SKM-1 (cell line): ENCODE results near the gene SLX4IP.
"Not testable (repeated sequence)": the region's sequence is repeated elsewhere in the genome, so short reads cannot be mapped to it uniquely, and the experiment has no call there.

Experiments used
- DNase-seq: peaks from one replicate; lab custom pipeline; 2025; ENCODE audit not compliant: unreplicated experiment; lab: John Stamatoyannopoulos, UW

SLX4IP gene

GRCh38 chr20:10595985-10596384 lies 160.9 kb downstream of the SLX4IP start:
- DNase-seq: no peak

DNA sequence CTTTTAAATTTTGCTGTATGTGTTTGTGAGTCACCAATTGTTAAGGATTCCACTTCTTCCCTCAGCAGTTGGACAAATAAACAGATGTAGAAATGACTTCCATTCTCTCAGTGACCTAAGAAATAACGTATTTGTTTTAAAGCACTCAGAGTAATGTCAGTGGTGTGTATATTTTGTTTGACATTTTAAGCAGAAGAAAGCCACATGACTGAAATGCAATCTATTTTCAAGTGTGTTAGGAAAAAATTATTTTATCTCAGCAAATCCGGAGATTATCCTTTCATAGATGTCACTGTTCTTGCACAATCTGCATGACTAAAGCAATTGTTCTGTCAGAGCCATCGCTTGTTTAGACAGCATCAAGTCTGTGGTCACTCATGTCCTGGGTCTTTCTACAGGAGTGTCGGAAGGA lies 161.6 kb downstream of the SLX4IP start:
- DNase-seq: no peak

DNA sequence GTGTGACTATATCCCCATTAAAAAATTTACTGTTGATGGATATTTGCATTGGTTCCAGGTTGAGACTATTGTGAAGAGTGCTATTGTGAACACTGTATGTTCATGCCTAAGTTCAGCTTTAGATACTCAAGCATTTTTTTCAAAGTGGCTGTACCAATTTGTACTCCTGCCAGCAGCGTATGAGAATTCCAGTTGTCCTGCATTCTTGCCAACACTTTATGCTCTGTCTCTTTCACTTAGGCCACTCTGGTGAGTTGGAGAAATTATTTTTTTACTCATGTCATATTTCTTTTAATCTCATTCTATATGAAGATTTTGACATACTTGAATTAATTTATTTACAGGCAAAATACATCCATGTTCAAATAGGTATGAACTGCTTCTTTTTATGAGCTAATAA lies 162.5 kb downstream of the SLX4IP start:
- no peak for DNase-seq

- no peak for DNase-seq
Measured at GRCh38 chr20:10602221-10602871, 167.2 kb downstream of the SLX4IP start.

DNA sequence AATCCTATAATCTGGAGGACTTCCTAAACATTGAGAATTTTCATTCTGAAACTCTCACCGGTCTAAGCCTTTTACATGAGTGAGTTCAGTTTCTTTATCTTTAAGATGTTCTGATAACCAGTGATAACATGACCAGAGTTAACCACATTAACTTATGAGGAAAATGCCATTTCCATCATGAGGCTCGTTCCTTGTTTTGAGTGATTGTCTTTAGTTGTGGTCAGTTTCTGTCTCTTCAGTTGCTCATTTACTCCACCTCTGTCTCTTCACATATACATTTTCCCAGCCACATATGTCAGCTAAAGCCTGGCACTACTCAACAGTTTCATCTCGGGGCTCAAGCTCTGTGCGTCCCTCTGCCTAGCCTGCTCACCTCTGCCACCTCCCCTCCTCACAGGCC lies 168.3 kb downstream of the SLX4IP start:
- DNase-seq: no peak

GRCh38 chr20:10603971-10604864 lies 169.1 kb downstream of the SLX4IP start:
- no peak for DNase-seq

GRCh38 chr20:10604865-10605440 lies 169.8 kb downstream of the SLX4IP start:
- DNase-seq: no peak

GRCh38 chr20:10605547-10606195 lies 170.6 kb downstream of the SLX4IP start:
- DNase-seq: no peak

- DNase-seq: no peak
Measured at GRCh38 chr20:10609276-10609675, 174.2 kb downstream of the SLX4IP start.

DNA sequence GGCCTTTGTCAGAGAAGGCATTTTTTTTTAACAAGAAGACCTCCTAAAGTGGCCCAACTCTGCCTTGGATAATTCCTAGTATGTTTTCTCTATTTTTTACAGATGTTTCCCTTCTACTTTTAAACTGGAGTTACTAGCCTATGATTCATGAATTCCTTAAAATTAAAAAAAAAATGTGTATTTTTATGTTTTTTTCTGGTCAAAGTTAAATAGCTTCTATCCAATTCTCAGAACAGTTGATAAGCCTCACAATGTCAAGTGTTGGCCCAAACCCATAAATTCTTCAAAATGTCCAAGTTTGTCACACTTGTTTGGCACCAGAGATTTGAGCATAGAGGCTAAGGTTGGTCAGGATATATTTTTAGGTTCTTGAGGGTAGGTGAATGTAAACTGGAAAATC lies 174.7 kb downstream of the SLX4IP start:
- DNase-seq: no peak

- no peak for DNase-seq
Measured at GRCh38 chr20:10610251-10610650, 175.1 kb downstream of the SLX4IP start.

- DNase-seq: no peak
Measured at GRCh38 chr20:10611357-10611756, 176.3 kb downstream of the SLX4IP start.

- not testable (repeated sequence) for DNase-seq
Measured at GRCh38 chr20:10613426-10613825, 178.3 kb downstream of the SLX4IP start.

- no peak for DNase-seq
Measured at GRCh38 chr20:10613911-10614310, 178.8 kb downstream of the SLX4IP start.

DNA sequence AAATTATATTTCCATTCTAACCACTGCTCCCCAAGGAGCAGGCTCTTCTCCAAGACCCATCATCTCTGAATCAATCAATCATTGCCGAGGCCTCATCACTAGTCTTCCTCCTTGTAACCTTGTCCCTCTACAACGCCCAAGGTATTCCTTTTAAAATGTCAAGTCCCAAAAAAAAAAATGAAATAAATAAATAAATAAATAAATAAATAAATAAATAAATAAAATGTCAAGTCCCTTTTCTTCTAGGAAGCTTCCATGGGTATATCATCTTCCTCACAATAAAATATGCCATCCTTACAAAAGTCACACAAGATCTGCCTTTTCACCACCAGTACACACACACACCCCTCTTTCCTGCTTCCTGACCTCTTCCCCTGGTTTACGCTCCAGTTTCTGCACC lies 181.1 kb downstream of the SLX4IP start:
- no peak for DNase-seq

- not testable (repeated sequence) for DNase-seq
Measured at GRCh38 chr20:10617549-10618133, 182.5 kb downstream of the SLX4IP start.

DNA sequence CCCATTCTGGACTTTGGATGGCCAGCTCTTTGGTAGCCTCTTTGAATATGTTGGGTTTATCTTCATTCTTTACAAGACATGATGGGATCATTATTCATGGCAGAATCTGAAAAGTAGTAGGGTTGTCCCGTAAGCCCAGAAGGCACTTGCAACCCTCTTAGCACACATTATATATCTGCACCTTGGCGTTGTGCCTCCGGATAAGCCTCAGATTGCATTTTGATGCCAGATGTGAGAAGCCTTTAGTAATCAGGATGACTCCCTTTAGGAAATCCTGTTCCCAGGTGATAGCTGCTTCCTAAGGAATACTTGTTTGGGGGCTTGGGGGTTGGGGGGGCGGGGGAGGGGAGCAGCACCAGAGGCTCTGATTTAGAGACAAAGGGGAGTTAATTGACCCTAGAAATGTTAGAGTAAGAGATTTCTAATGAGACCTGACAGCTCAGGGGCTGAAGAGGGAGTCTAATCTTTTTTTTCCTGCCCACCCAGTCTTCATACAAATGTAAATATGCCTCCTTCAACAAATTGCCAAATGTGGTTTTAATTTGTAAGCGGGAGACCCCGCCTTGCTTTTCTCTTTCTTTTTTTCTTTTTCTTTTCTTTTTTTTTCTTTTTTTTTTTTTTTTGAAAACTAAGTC lies 183.6 kb downstream of the SLX4IP start:
- DNase-seq: no peak

- no peak for DNase-seq
Measured at GRCh38 chr20:10619427-10619826, 184.3 kb downstream of the SLX4IP start.

DNA sequence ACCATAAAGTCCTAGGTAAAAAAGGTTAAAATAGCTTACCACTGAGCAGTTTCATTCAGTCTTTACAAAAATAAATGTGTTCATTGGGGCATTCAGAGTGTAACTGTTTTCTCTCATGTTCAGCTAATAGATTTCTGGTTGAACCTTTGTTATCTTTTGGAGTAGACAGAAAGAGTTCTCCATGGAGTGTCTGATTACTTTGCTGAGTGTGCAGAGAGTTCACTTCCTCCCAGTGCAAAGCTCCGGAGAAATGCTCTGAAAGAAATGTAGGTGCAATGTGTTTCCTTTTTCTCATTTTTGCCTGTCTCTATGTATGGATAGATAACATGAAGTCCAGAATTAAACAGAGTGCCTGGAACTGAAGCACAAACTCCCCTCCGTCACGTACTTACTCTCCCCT lies 186.0 kb downstream of the SLX4IP start:
- DNase-seq: no peak

- no peak for DNase-seq
Measured at GRCh38 chr20:10622657-10623418, 187.7 kb downstream of the SLX4IP start.
